Keratinocyte (primary cell): Measurements from ENCODE around the gene ASAH2.
"Not testable (repeated sequence)": the region's sequence is repeated elsewhere in the genome, so short reads cannot be mapped to it uniquely, and the experiment has no call there.

Experiments
- CTCF ChIP-seq, 3 experiments: IDR thresholded peaks in 1 of 3; conservative IDR thresholded peaks in 1 of 3; optimal IDR thresholded peaks in 1 of 3; 2 replicates in 2 of 3; 3 replicates in 1 of 3; pipeline versions ENCODE3 to v1.5.1; 2011; ENCODE audit warnings: low read length in 3 of 3, mild to moderate bottlenecking in 3 of 3, moderate library complexity in 2 of 3, control low read depth in 1 of 3, inconsistent platforms in 1 of 3; ENCODE audit not compliant: insufficient read depth in 2 of 3; ENCODE audit errors: extremely low read depth in 1 of 3
- EZH2 ChIP-seq: IDR thresholded peaks from one replicate; pipeline ENCODE4 v1.6.1; 2012; ENCODE audit warnings: inconsistent platforms, mild to moderate bottlenecking, low read length, moderate library complexity

- TF ChIP-seq CTCF (optimal IDR thresholded peaks at IDR 0.05 in 1 of 3, IDR thresholded peaks at IDR 0.05 in 1 of 3, conservative IDR thresholded peaks at IDR 0.05 in 1 of 3; ENCODE audit: extremely low read depth in 1 of 3, insufficient read depth in 2 of 3, low read length in 3 of 3); EZH2: not testable (repeated sequence)
Measured at GRCh38 chr10:50267877-50268276, 16.6 kb upstream of the ASAH2 start.
